Nephron (organoid): Measurements from ENCODE around the gene SLC6A9.

Experiments used
- H3K27ac Mint-ChIP-seq, 3 experiments: 2 replicates each; pipeline ENCODE4 v1.8.0; 2020; ENCODE audit warnings: mixed read lengths in 3 of 3, mild to moderate bottlenecking in 2 of 3, moderate library complexity in 1 of 3
- H3K27me3 Mint-ChIP-seq: 2 replicates; pipeline ENCODE4 v1.8.0; 2021; ENCODE audit warnings: low read depth, mild to moderate bottlenecking, moderate library complexity, mixed read lengths
- H3K36me3 Mint-ChIP-seq: 2 replicates; pipeline ENCODE4 v1.8.0; 2020; ENCODE audit warnings: low read depth, mixed read lengths
- H3K4me1 Mint-ChIP-seq: 2 replicates; pipeline ENCODE4 v1.8.0; 2020; ENCODE audit warnings: mixed read lengths
- H3K4me3 Mint-ChIP-seq, 3 experiments: 2 replicates each; pipeline ENCODE4 v1.8.0; 2020; ENCODE audit warnings: mild to moderate bottlenecking in 3 of 3, mixed read lengths in 3 of 3, moderate library complexity in 2 of 3
- H3K9me3 Mint-ChIP-seq: 2 replicates; pipeline ENCODE4 v1.8.0; 2020; ENCODE audit warnings: mixed read lengths
- CTCF ChIP-seq, 3 experiments: fragments of 200-600 bp; sonication (generic); IDR thresholded peaks; one replicate each; pipeline ENCODE4 v1.5.0; 2021; ENCODE audit warnings: antibody characterized with exemption in 3 of 3; ENCODE audit not compliant: unreplicated experiment in 3 of 3

SLC6A9 gene

GRCh38 chr1:43956234-43956633, 75.0 kb downstream of the SLC6A9 start:
- peaks cover 21% of the 10 kb centered on the region for H3K36me3 Mint-ChIP-seq
- TF ChIP-seq CTCF (IDR thresholded peaks at IDR 0.05; ENCODE audit: unreplicated experiment in 3 of 3): no peak
- no peak overlapping the region for H3K4me3 Mint-ChIP-seq
- H3K9me3 Mint-ChIP-seq: no peaks in the 10 kb centered on the region
- no peak overlapping the region for H3K27ac Mint-ChIP-seq
- no peaks in the 10 kb centered on the region for H3K27me3 Mint-ChIP-seq
- H3K4me1 Mint-ChIP-seq: peaks cover 24% of the 10 kb centered on the region

- peak overlapping the region in 1 of 3 experiments; percentile 40 for H3K27ac Mint-ChIP-seq
- no peaks in the 10 kb centered on the region for H3K9me3 Mint-ChIP-seq
- H3K4me1 Mint-ChIP-seq: peaks cover 46% of the 10 kb centered on the region
- TF ChIP-seq CTCF (IDR thresholded peaks at IDR 0.05; ENCODE audit: unreplicated experiment in 3 of 3): no peak
- peaks cover 23% of the 10 kb centered on the region for H3K36me3 Mint-ChIP-seq
- no peak overlapping the region for H3K4me3 Mint-ChIP-seq
- H3K27me3 Mint-ChIP-seq: no peaks in the 10 kb centered on the region
Measured at GRCh38 chr1:43954036-43954435, 77.2 kb downstream of the SLC6A9 start.

GRCh38 chr1:43953361-43953760, 77.9 kb downstream of the SLC6A9 start:
- Mint-ChIP-seq H3K4me3 (no peak overlapping the region), H3K27ac (peak overlapping the region in 1 of 3 experiments; percentile 40), H3K36me3 (peaks cover 19% of the 10 kb centered on the region), H3K9me3 (no peaks in the 10 kb centered on the region), H3K27me3 (no peaks in the 10 kb centered on the region), H3K4me1 (peaks cover 52% of the 10 kb centered on the region)
- no peak for TF ChIP-seq CTCF (IDR thresholded peaks at IDR 0.05; ENCODE audit: unreplicated experiment in 3 of 3)

- H3K4me3 Mint-ChIP-seq: no peak overlapping the region
- no peak for TF ChIP-seq CTCF (IDR thresholded peaks at IDR 0.05; ENCODE audit: unreplicated experiment in 3 of 3)
- peaks cover 13% of the 10 kb centered on the region for H3K36me3 Mint-ChIP-seq
- H3K9me3 Mint-ChIP-seq: no peaks in the 10 kb centered on the region
- peaks cover 57% of the 10 kb centered on the region for H3K4me1 Mint-ChIP-seq
- H3K27ac Mint-ChIP-seq: peak overlapping the region in 1 of 3 experiments; percentile 40
- H3K27me3 Mint-ChIP-seq: no peaks in the 10 kb centered on the region
Measured at GRCh38 chr1:43952731-43953346, 78.4 kb downstream of the SLC6A9 start.

DNA sequence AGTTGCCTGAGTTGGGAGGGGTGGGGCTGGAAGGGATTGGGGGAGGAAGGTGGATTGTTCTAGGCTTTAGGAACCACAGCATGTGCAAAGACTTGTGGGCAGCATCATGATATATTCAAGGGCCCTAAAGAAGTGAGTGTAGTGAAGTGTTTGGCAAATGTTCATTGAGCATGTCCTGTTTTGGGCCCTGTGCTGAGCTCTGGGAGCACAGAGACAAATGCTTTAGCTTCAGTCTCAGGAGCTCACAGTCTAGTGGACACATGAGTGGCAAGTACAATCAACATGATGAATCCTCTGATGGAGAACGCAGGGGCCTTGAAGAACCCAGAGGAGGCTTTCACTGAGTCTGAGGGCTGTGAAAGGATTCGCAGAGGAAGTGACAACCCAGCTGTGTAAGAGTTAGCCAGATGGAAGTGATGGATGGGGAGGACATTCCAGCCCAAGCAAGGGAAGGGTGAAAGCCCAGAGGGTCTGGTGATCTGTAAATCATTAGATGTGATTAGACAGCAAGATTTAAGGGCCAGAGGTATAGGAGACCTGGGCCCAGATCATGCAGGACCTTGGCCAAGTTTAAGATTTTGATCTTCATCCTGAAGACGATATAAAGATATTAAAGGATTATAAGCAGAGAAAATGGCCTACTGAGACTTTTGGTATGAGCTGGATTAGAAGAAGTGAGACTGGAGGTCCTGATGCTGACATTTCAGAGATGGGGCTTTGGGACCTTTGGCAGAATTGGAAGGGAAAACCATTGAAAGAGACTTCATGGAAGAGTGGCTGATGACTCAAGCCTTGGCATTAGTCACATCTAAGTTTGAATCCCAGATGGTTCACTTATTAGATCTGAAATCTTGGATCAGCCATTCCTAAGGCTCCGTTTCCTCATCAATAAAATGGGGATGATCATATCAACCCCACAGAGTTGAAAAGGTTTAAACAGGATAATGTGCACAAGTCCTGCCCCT, 80.0 kb downstream of the SLC6A9 start:
- Mint-ChIP-seq H3K4me3 (peak overlapping the region in 1 of 3 experiments; percentile 87), H3K27me3 (no peaks in the 10 kb centered on the region), H3K27ac (no peak overlapping the region), H3K4me1 (peaks cover 62% of the 10 kb centered on the region), H3K36me3 (peaks cover 8% of the 10 kb centered on the region), H3K9me3 (no peaks in the 10 kb centered on the region)
- no peak for TF ChIP-seq CTCF (IDR thresholded peaks at IDR 0.05; ENCODE audit: unreplicated experiment in 3 of 3)
